ENCODE data around the gene TMEM125. TPM values are rescaled to one million over a fixed set of nuclear protein-coding genes. Genes with fewer than 3 reads are reported as not detected.

TMEM125 gene
- total and polyA plus RNA-seq, 2 experiments from 2014 or later, result 28.7 to 43.1 TPM

DNA sequence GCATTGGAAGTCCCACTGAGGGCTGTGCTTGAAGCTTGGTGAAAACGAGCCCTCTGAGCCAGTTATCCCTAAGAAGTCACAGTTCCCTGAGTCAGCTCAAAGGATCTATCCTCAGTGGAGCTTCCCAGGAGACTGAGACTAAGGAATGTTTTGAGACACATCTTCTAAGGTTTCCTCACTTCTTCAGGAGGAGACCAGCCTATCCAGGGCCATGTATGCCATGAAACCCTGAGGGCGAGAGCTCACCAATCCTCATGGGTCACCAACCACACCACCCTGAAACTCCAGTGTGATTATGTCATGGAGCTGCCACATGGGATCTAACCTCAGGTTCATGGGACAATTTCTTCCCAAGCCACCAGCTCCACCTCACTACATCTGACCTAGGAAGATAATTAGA lies 23.4 kb downstream of the TMEM125 start:
- H3K9me2 ChIP-seq (replicated peaks; ENCODE audit: insufficient read depth), result no peaks in the 10 kb centered on the region
- H2AFZ ChIP-seq, result no peak overlapping the region
- no peaks in the 10 kb centered on the region for H3K36me3 ChIP-seq (replicated peaks; ENCODE audit: insufficient read depth, low read depth)
- DNase-seq (ENCODE audit: low spot score), result no peak
- WGBS (ENCODE audit: low lambda C conversion rate, missing lambda C conversion rate), result 90% methylated on average over 2 of the region's 2 CpGs
- TF ChIP-seq EZH2phosphoT487 (IDR thresholded peaks at IDR 0.05; ENCODE audit: low read depth, severe bottlenecking, unreplicated experiment) (no peak), EZH2 (IDR thresholded peaks at IDR 0.05; ENCODE audit: borderline replicate concordance) (no peak)
- TF ChIP-seq, protein P1, sequence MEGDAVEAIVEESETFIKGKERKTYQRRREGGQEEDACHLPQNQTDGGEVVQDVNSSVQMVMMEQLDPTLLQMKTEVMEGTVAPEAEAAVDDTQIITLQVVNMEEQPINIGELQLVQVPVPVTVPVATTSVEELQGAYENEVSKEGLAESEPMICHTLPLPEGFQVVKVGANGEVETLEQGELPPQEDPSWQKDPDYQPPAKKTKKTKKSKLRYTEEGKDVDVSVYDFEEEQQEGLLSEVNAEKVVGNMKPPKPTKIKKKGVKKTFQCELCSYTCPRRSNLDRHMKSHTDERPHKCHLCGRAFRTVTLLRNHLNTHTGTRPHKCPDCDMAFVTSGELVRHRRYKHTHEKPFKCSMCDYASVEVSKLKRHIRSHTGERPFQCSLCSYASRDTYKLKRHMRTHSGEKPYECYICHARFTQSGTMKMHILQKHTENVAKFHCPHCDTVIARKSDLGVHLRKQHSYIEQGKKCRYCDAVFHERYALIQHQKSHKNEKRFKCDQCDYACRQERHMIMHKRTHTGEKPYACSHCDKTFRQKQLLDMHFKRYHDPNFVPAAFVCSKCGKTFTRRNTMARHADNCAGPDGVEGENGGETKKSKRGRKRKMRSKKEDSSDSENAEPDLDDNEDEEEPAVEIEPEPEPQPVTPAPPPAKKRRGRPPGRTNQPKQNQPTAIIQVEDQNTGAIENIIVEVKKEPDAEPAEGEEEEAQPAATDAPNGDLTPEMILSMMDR (IDR thresholded peaks at IDR 0.05; ENCODE audit: poor library complexity), result no peak
- no peak overlapping the region for H3K4me3 ChIP-seq
- H3K4me2 ChIP-seq, result no peak overlapping the region
- H4K20me1 ChIP-seq (ENCODE audit: insufficient read depth, poor library complexity, severe bottlenecking), result no peaks in the 10 kb centered on the region
- H3K27ac ChIP-seq, result no peak overlapping the region
- H3K79me2 ChIP-seq, result no peaks in the 10 kb centered on the region
- H3K27me3 ChIP-seq, result no peaks in the 10 kb centered on the region
- peaks cover 21% of the 10 kb centered on the region for H3K4me1 ChIP-seq (ENCODE audit: insufficient read depth)
- H3K9me3 ChIP-seq (ENCODE audit: low read depth), result no peaks in the 10 kb centered on the region

DNA sequence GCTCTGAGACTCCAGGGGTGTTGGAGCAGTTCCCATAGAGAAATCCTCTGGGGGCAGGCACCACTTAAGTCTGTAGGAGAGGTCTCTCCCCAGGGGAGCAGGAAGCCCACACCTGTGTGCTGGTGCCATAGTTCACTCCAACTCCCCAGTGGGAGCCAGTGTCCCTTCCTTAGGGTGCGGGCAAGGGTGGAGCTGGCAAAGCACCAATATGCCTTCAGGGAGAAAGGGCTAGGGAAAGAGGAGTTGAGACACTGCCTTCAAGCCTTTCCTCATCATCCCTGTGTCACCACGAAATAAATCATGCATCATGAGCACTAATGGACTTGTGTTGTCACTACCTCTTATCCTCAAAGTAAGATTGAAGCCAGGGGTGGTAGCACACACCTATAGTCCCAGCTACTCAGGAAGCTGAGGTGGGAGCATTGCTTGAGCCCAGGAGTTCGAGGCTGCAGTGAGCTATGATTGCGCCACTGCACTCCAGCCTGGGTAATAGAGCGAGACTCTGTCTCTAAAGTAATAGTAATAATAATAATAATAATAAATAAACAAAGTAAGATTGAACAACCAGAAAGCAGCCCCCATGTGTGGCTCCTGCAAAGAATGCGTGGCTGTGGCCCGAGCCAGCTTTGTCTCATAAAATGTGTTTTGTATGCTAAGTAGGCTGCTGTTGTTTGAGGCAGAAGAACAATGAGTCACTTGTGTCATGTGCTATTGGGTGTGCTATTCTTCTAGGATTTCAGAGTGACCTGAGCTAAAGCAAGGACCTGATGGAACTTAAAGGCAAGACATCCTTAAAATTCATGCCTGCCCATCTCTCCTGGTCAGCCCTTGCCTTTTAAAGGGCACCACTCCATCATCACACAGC lies 24.3 kb downstream of the TMEM125 start:
- H2AFZ ChIP-seq, result no peak overlapping the region
- no peaks in the 10 kb centered on the region for H3K27me3 ChIP-seq
- TF ChIP-seq EZH2 (IDR thresholded peaks at IDR 0.05; ENCODE audit: borderline replicate concordance) (no peak), EZH2phosphoT487 (IDR thresholded peaks at IDR 0.05; ENCODE audit: low read depth, severe bottlenecking, unreplicated experiment) (no peak)
- no peak overlapping the region for H3K4me2 ChIP-seq
- peaks cover 19% of the 10 kb centered on the region for H3K4me1 ChIP-seq (ENCODE audit: insufficient read depth)
- H3K36me3 ChIP-seq (replicated peaks; ENCODE audit: insufficient read depth, low read depth), result no peaks in the 10 kb centered on the region
- H3K79me2 ChIP-seq, result no peaks in the 10 kb centered on the region
- 77% methylated on average over 7 of the region's 7 CpGs for WGBS (ENCODE audit: low lambda C conversion rate, missing lambda C conversion rate)
- H3K27ac ChIP-seq, result no peak overlapping the region
- DNase-seq (ENCODE audit: low spot score), result no peak
- no peak overlapping the region for H3K4me3 ChIP-seq
- no peaks in the 10 kb centered on the region for H3K9me2 ChIP-seq (replicated peaks; ENCODE audit: insufficient read depth)
- H4K20me1 ChIP-seq (ENCODE audit: insufficient read depth, poor library complexity, severe bottlenecking), result no peaks in the 10 kb centered on the region
- no peaks in the 10 kb centered on the region for H3K9me3 ChIP-seq (ENCODE audit: low read depth)

DNA sequence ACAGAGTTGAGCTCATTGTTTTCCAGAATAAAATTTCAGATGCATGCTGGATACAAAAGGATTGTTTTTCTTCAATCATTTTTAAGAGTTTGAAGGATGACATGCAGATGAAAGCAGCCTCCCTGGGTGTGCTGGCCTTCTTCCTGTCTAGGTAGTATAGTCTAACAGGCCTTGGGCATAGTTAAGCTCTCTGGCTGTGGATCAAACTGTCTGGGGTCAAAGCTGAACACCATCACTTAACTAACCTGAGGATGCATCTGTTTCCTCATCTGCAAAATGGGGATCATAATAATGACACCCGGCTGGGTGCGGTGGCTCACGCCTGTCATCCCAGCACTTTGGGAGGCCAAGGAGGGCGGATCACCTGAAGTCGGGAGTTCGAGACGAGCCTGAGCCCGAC lies 25.0 kb downstream of the TMEM125 start:
- Histone ChIP-seq H4K20me1 (ENCODE audit: insufficient read depth, poor library complexity, severe bottlenecking) (no peaks in the 10 kb centered on the region), H2AFZ (no peak overlapping the region), H3K79me2 (no peaks in the 10 kb centered on the region), H3K36me3 (replicated peaks; ENCODE audit: insufficient read depth, low read depth) (no peaks in the 10 kb centered on the region), H3K4me1 (ENCODE audit: insufficient read depth) (peaks cover 18% of the 10 kb centered on the region), H3K9me2 (replicated peaks; ENCODE audit: insufficient read depth) (no peaks in the 10 kb centered on the region), H3K9me3 (ENCODE audit: low read depth) (no peaks in the 10 kb centered on the region), H3K4me3 (no peak overlapping the region), H3K27me3 (no peaks in the 10 kb centered on the region), H3K27ac (no peak overlapping the region), H3K4me2 (no peak overlapping the region)
- WGBS (ENCODE audit: low lambda C conversion rate, missing lambda C conversion rate), result 93% methylated on average over 8 of the region's 8 CpGs
- TF ChIP-seq EZH2 (IDR thresholded peaks at IDR 0.05; ENCODE audit: borderline replicate concordance) (no peak), EZH2phosphoT487 (IDR thresholded peaks at IDR 0.05; ENCODE audit: low read depth, severe bottlenecking, unreplicated experiment) (no peak)
- TF ChIP-seq, protein P1 (IDR thresholded peaks at IDR 0.05; ENCODE audit: poor library complexity), result no peak
- DNase-seq (ENCODE audit: low spot score), result no peak

DNA sequence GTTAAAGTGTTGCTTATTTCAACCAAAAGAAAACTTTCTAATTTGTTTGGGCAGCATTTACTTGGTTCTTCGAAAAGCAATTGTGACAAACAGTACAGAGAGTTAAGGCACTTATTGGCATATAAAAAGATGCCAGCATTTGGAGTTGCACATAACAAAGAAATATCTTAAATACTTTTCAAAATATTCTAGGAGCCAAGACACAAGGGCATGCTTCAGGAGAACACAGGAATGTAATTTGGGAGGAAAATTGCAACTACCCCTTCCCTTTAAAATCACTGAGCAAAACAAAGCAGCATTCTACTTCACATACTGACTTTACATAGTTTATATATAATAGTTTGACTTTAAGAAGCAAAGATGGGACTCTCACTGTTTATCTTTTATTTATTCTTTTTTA lies 26.4 kb downstream of the TMEM125 start:
- Histone ChIP-seq H3K4me2 (peak overlapping the region; percentile 21), H3K4me1 (ENCODE audit: insufficient read depth) (peaks cover 18% of the 10 kb centered on the region), H3K27me3 (no peaks in the 10 kb centered on the region), H3K9me3 (ENCODE audit: low read depth) (no peaks in the 10 kb centered on the region), H4K20me1 (ENCODE audit: insufficient read depth, poor library complexity, severe bottlenecking) (no peaks in the 10 kb centered on the region), H3K36me3 (replicated peaks; ENCODE audit: insufficient read depth, low read depth) (no peaks in the 10 kb centered on the region), H3K27ac (peak overlapping the region; percentile 68), H3K9me2 (replicated peaks; ENCODE audit: insufficient read depth) (no peaks in the 10 kb centered on the region), H3K4me3 (no peak overlapping the region), H3K79me2 (no peaks in the 10 kb centered on the region), H2AFZ (peak overlapping the region; percentile 60)
- TF ChIP-seq EZH2 (IDR thresholded peaks at IDR 0.05; ENCODE audit: borderline replicate concordance), result no peak
- TF ChIP-seq, protein P1 (IDR thresholded peaks at IDR 0.05; ENCODE audit: poor library complexity), result no peak
- no peak for TF ChIP-seq EZH2phosphoT487 (IDR thresholded peaks at IDR 0.05; ENCODE audit: low read depth, severe bottlenecking, unreplicated experiment)
- 72% methylated on average over 1 of the region's 1 CpG for WGBS (ENCODE audit: low lambda C conversion rate, missing lambda C conversion rate)
- DNase-seq (ENCODE audit: low spot score), result no peak

Measured in hepatocyte (in vitro differentiated cells).